HepG2 (cell line): ENCODE data around the gene CCT5. TPM values are rescaled to one million over a fixed set of nuclear protein-coding genes. Genes with fewer than 3 reads are reported as not detected.
A peak's percentile ranks its signal among the peaks of the same experiment; 100 is the strongest.

Experiments
- ATAC-seq: fragments of 200-7000 bp; cut with Tn5 transposase; 3 replicates; pipeline ENCODE4 v1.9.1; 2020; ENCODE audit warnings: mild to moderate bottlenecking, moderate library complexity
- BruUV-seq: library from RNA; stranded (reverse); fragments of 400-500 nt; replicated peaks from 2 replicates; lab custom pipeline; 2021; lab: Mats Ljungman, UMichigan
- CTCF ChIA-PET: fragments of 300-600 bp; formaldehyde crosslinking; extraction: SDS; loops from one replicate; lab custom pipeline; 2021; ENCODE audit warnings: low total read pairs, inconsistent platforms, low intra/inter-chr PET ratio; lab: Yijun Ruan, JAX
- POLR2A ChIA-PET: fragments of 350-600 bp; sonication (Branson Sonifier 250); formaldehyde crosslinking; loops from one replicate; lab custom pipeline; 2020; ENCODE audit warnings: antibody characterized with exemption, inconsistent platforms; lab: Yijun Ruan, JAX
- DNase-seq: peaks from one replicate; pipeline ENCODE4 v3.0.0-alpha.2; 2015; ENCODE audit warnings: low spot score
- FAIRE-seq: peaks from 3 replicates; lab custom pipeline; 2011; peaks lifted over from hg19 to GRCh38; lab: Jason Lieb, UNC
- H2AFZ ChIP-seq: one replicate; pipeline ENCODE4 v1.6.1; 2011; ENCODE audit warnings: low read length, inconsistent platforms
- H3K27ac ChIP-seq: fragments of 300-600 bp; 3 replicates; pipeline ENCODE4 v1.8.0; 2011; ENCODE audit warnings: mixed run types, mild to moderate bottlenecking, mixed read lengths, low read length, inconsistent platforms; ENCODE audit not compliant: insufficient read depth; ENCODE audit errors: extremely low read length
- H3K27me3 ChIP-seq, 2 experiments: fragments of 200-600 bp in 1 of 2; 2 replicates in 1 of 2; 3 replicates in 1 of 2; pipeline versions ENCODE4 v1.6.0 to v1.8.0; 2011; ENCODE audit warnings: low read length in 2 of 2, mild to moderate bottlenecking in 2 of 2, moderate library complexity in 2 of 2, inconsistent platforms in 1 of 2; ENCODE audit not compliant: insufficient read depth in 2 of 2, control insufficient read depth in 1 of 2
- H3K36me3 ChIP-seq, 2 experiments: fragments of 200-600 bp in 1 of 2; replicated peaks in 1 of 2; 2 replicates in 1 of 2; 3 replicates in 1 of 2; pipeline versions ENCODE4 v1.5.1 to v1.8.0; 2011; ENCODE audit warnings: low read length in 2 of 2, inconsistent platforms in 1 of 2; ENCODE audit not compliant: insufficient read depth in 2 of 2, control insufficient read depth in 1 of 2
- H3K4me1 ChIP-seq: 2 replicates; pipeline ENCODE4 v1.5.1; 2012; ENCODE audit warnings: low read length, inconsistent platforms; ENCODE audit not compliant: insufficient read depth
- H3K4me2 ChIP-seq: 2 replicates; pipeline ENCODE4 v1.6.0; 2011; ENCODE audit warnings: low read depth, low read length, inconsistent platforms
- H3K4me3 ChIP-seq, 3 experiments: fragments of 200-600 bp in 1 of 3; sonication (generic), shearing (Covaris generic) in 1 of 3; replicated peaks in 1 of 3; 2 replicates each; pipeline ENCODE4 v1.5.1; 2011 to 2016; ENCODE audit warnings: low read length in 3 of 3, inconsistent platforms in 2 of 3, low read depth in 2 of 3, mild to moderate bottlenecking in 2 of 3, control low read depth in 1 of 3, mixed read lengths in 1 of 3; ENCODE audit not compliant: insufficient read depth in 1 of 3
- H3K79me2 ChIP-seq: one replicate; pipeline ENCODE4 v1.6.1; 2011; ENCODE audit warnings: low read length, inconsistent platforms; ENCODE audit not compliant: insufficient read depth
- H3K9ac ChIP-seq: 2 replicates; pipeline ENCODE4 v1.6.0; 2011; ENCODE audit warnings: mild to moderate bottlenecking, low read depth, low read length, inconsistent platforms; ENCODE audit not compliant: insufficient read depth
- H3K9me3 ChIP-seq: 2 replicates; pipeline ENCODE4 v1.5.1; 2012; ENCODE audit warnings: mild to moderate bottlenecking, low read length
- H4K20me1 ChIP-seq: 2 replicates; pipeline ENCODE4 v1.6.0; 2011; ENCODE audit warnings: inconsistent platforms, mild to moderate bottlenecking, low read length, moderate library complexity; ENCODE audit not compliant: insufficient read depth
- ATF1 ChIP-seq: IDR thresholded peaks from 2 replicates; pipeline ENCODE4 v1.6.1; 2016; ENCODE audit warnings: mild to moderate bottlenecking, control low read depth
- CHCHD3 ChIP-seq: sonication (generic); formaldehyde crosslinking; IDR thresholded peaks from 2 replicates; pipeline ENCODE4 v1.8.0; 2022; ENCODE audit warnings: mild to moderate bottlenecking, missing genetic modification reagents, moderate library complexity
- DPF2 ChIP-seq: sonication (generic); formaldehyde crosslinking; IDR thresholded peaks from 2 replicates; pipeline ENCODE4 v1.4.0; 2020; ENCODE audit warnings: mild to moderate bottlenecking, low read depth, missing genetic modification reagents, borderline replicate concordance
- HOXA3 ChIP-seq: sonication (generic); formaldehyde crosslinking; IDR thresholded peaks from 2 replicates; pipeline ENCODE4 v1.5.0; 2020; ENCODE audit warnings: missing genetic modification reagents
- IKZF4 ChIP-seq: sonication (generic); formaldehyde crosslinking; IDR thresholded peaks from 2 replicates; pipeline ENCODE4 v1.5.1; 2020; ENCODE audit warnings: borderline replicate concordance, mild to moderate bottlenecking, low read depth, missing genetic modification reagents; ENCODE audit errors: not compliant biosample characterization
- KDM5A ChIP-seq: fragments of 200-600 bp; sonication (generic); IDR thresholded peaks from 2 replicates; pipeline ENCODE4 v1.7.0; 2018; ENCODE audit warnings: antibody characterized with exemption, mild to moderate bottlenecking, low read length, borderline replicate concordance
- NR2F2 ChIP-seq: IDR thresholded peaks from 2 replicates; pipeline ENCODE4 v1.6.1; 2012; ENCODE audit warnings: low read depth, inconsistent platforms, borderline replicate concordance
- RBFOX2 ChIP-seq: fragments of 200-400 bp; formaldehyde crosslinking; IDR thresholded peaks from 2 replicates; pipeline ENCODE4 v1.6.1; 2017; ENCODE audit warnings: low read depth, mild to moderate bottlenecking, low read length
- RBM22 ChIP-seq: fragments of 200-400 bp; formaldehyde crosslinking; optimal IDR thresholded peaks from 2 replicates; pipeline ENCODE3; 2017; ENCODE audit warnings: mild to moderate bottlenecking, low read length, moderate library complexity
- RBM39 ChIP-seq: fragments of 200-400 bp; formaldehyde crosslinking; IDR thresholded peaks from one replicate; pipeline ENCODE4 v1.6.1; 2018; ENCODE audit warnings: antibody characterized with exemption, mild to moderate bottlenecking, low read depth, low read length; ENCODE audit not compliant: poor library complexity, severe bottlenecking
- SIN3A ChIP-seq: IDR thresholded peaks from 2 replicates; pipeline ENCODE4 v1.6.1; 2011; ENCODE audit warnings: low read depth, mild to moderate bottlenecking, control low read depth, low read length, borderline replicate concordance
- SMYD3 ChIP-seq: sonication (generic); formaldehyde crosslinking; IDR thresholded peaks from 2 replicates; pipeline ENCODE4 v1.8.1; 2023; ENCODE audit warnings: mild to moderate bottlenecking, missing genetic modification reagents
- TSC22D2 ChIP-seq: sonication (generic); formaldehyde crosslinking; IDR thresholded peaks from 2 replicates; pipeline ENCODE4 v1.5.1; 2020; ENCODE audit warnings: missing genetic modification reagents, mild to moderate bottlenecking, borderline replicate concordance
- ZBTB42 ChIP-seq: sonication (generic); formaldehyde crosslinking; IDR thresholded peaks from 2 replicates; pipeline ENCODE4 v1.5.0; 2020; ENCODE audit warnings: mild to moderate bottlenecking, missing genetic modification reagents
- ZFP82 ChIP-seq: sonication (generic); formaldehyde crosslinking; IDR thresholded peaks from 2 replicates; pipeline ENCODE4 v1.5.1; 2020; ENCODE audit warnings: mild to moderate bottlenecking, missing genetic modification reagents, borderline replicate concordance
- ZNF547 ChIP-seq: sonication (generic); formaldehyde crosslinking; IDR thresholded peaks from 2 replicates; pipeline ENCODE4 v1.5.1; 2020; ENCODE audit warnings: mild to moderate bottlenecking, missing genetic modification reagents
- ZNF572 ChIP-seq: sonication (generic); formaldehyde crosslinking; IDR thresholded peaks from 2 replicates; pipeline ENCODE4 v1.5.1; 2020; ENCODE audit warnings: mild to moderate bottlenecking, missing genetic modification reagents
- ZSCAN21 ChIP-seq: sonication (generic); formaldehyde crosslinking; IDR thresholded peaks from 2 replicates; pipeline ENCODE4 v1.8.0; 2022; ENCODE audit warnings: mild to moderate bottlenecking, missing genetic modification reagents, moderate library complexity, borderline replicate concordance
- WGBS: methylation state at CpG from one replicate; pipeline ENCODE4 v1.1.6; 2017; ENCODE audit warnings: low lambda C conversion rate; 5-methylcytosine and 5-hydroxymethylcytosine counted together
- in situ Hi-C: cut with HindIII; loops from 2 replicates; pipeline ENCODE4 v1.10.0; 2017; ENCODE audit warnings: low pct_unique_long_range_greater_than_20kb; ENCODE audit not compliant: extremely low pct_ligation_motif_present
- intact Hi-C: fragments of 100-400 bp; cut with micrococcal nuclease; formaldehyde crosslinking; loops from one replicate; pipeline ENCODE4 v1.10.0; 2022; ENCODE audit not compliant: unreplicated experiment
- polyA plus RNA-seq, 8 experiments: library from polyadenylated mRNA; depleted of rRNA in 3 of 8; stranded (reverse) in 7 of 8; unstranded in 1 of 8; fragments of >200 nt; fragmentation: Illumina TruSeq in 4 of 8; extraction: Trizol in 4 of 8; gene quantifications; 2 replicates each; pipeline versions ENCODE4 v1.2.1 to v1.2.3, GENCODE V29; 2011 to 2016; ENCODE audit warnings: low read depth in 4 of 8, missing spikeins in 1 of 8, mixed read lengths in 1 of 8; ENCODE audit not compliant: insufficient read depth in 1 of 8
- total RNA-seq, 5 experiments: library from RNA; depleted of rRNA; stranded (reverse); fragments of >200 nt; fragmentation: Illumina TruSeq; extraction: Trizol; gene quantifications; 2 replicates each; pipeline ENCODE4 v1.2.3, GENCODE V29; 2016; ENCODE audit warnings: low read depth in 1 of 5
- TF ChIP-seq, protein P1 (sequence below): sonication (generic); formaldehyde crosslinking; IDR thresholded peaks from 2 replicates; pipeline ENCODE4 v1.4.0; 2020; ENCODE audit warnings: missing genetic modification reagents, borderline replicate concordance
- TF ChIP-seq, protein P2 (sequence below): sonication (generic); formaldehyde crosslinking; IDR thresholded peaks from 2 replicates; pipeline ENCODE4 v1.8.1; 2023; ENCODE audit warnings: missing genetic modification reagents, inconsistent platforms, borderline replicate concordance
- TF ChIP-seq, protein P3 (sequence below): sonication (generic); formaldehyde crosslinking; IDR thresholded peaks from 2 replicates; pipeline ENCODE4 v1.8.1; 2023; ENCODE audit warnings: missing genetic modification reagents, mild to moderate bottlenecking, borderline replicate concordance

CCT5 gene
- total and polyA plus RNA-seq, 2 of the 13 experiments (the other 11 are each of a cell fraction or from before 2014, with no cell fraction given), result 319 to 708 TPM

DNA sequence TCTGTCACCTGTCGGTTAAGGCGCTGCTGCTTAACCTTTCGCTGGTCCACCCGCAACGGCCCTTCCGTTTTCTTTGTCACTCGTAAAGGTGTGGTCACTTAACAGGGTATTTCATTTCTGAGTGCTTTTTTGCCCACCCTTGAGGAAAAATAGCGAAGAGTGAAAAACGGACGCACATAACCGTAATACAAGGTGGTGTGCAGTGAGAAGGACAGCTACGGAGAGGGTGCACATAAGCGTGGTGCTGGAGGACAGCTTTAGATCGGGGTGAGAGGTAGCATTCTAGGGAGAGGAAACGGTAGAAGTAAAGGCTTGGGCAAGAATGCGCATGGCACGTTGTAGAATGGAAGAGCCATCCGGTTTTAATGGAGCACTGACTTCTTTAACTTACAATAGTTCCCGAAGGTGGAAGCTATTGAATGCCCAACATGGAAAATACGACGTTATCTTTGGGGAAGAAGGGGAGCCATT is 761 bp downstream of the CCT5 start:
- BruUV-seq, result no TSS peak
- H3K4me2 ChIP-seq, result peak overlapping the region; percentile 89
- DNase-seq (no peak), FAIRE-seq (no peak), ATAC-seq (peak; percentile 17)
- H3K9ac ChIP-seq, result peak overlapping the region; percentile 98
- H4K20me1 ChIP-seq, result peaks cover 27% of the 10 kb centered on the region
- H3K79me2 ChIP-seq, result peaks cover 66% of the 10 kb centered on the region
- no peak overlapping the region for H2AFZ ChIP-seq
- H3K9me3 ChIP-seq, result no peaks in the 10 kb centered on the region
- ChIA-PET CTCF (no interaction called here), POLR2A (interaction anchor here (1.4 to 1.9 kb wide), 2 partner anchors 15 to 102 kb away, joined by 5 to 12 read pairs; partner anchors contain the start of gene MARCHF6)
- peak overlapping the region; percentile 98 for H3K27ac ChIP-seq
- H3K27me3 ChIP-seq, result peaks cover 0 to 3% of the 10 kb centered on the region in 2 experiments; a peak in 1 of 5 replicates
- peaks cover 72% of the 10 kb centered on the region for H3K4me1 ChIP-seq
- H3K36me3 ChIP-seq, result peaks cover 2 to 24% of the 10 kb centered on the region in 2 experiments
- intact Hi-C loops (no loop called here), in situ Hi-C loops (no loop called here)
- H3K4me3 ChIP-seq, result peak overlapping the region; percentile 80 to 90 (median 85)
- under 1% methylated on average over 21 of the region's 21 CpGs for WGBS
- TF ChIP-seq IKZF4 (CRISPR knock-in tag) (peak; percentile 8), ZSCAN21 (CRISPR knock-in tag) (no peak), DPF2 (CRISPR knock-in tag) (no peak), SIN3A (0 out of 2 replicates have a peak, but pooled peaks have one; percentile 9), RBM39 (peak; percentile 9), KDM5A (peak; percentile 10; the same call in 1 of the 2 replicates), ZNF572 (CRISPR knock-in tag) (0 out of 2 replicates have a peak, but pooled peaks have one; percentile 4), ATF1 (CRISPR knock-in tag) (no peak), CHCHD3 (no peak), SMYD3 (CRISPR knock-in tag) (0 out of 2 replicates have a peak, but pooled peaks have one; percentile 2), ZFP82 (CRISPR knock-in tag) (0 out of 2 replicates have a peak, but pooled peaks have one; percentile 8), ZNF547 (CRISPR knock-in tag) (peak; percentile 14; the same call in 1 of the 2 replicates), HOXA3 (CRISPR knock-in tag) (no peak), RBFOX2 (peak; percentile 51), TSC22D2 (CRISPR knock-in tag) (no peak), NR2F2 (no peak), ZBTB42 (CRISPR knock-in tag) (peak; percentile 69; the same call in 1 of the 2 replicates), RBM22 (peak; percentile 13)
- TF ChIP-seq, protein P1, sequence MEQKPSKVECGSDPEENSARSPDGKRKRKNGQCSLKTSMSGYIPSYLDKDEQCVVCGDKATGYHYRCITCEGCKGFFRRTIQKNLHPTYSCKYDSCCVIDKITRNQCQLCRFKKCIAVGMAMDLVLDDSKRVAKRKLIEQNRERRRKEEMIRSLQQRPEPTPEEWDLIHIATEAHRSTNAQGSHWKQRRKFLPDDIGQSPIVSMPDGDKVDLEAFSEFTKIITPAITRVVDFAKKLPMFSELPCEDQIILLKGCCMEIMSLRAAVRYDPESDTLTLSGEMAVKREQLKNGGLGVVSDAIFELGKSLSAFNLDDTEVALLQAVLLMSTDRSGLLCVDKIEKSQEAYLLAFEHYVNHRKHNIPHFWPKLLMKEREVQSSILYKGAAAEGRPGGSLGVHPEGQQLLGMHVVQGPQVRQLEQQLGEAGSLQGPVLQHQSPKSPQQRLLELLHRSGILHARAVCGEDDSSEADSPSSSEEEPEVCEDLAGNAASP (CRISPR knock-in tag), result no peak
- TF ChIP-seq, protein P2, sequence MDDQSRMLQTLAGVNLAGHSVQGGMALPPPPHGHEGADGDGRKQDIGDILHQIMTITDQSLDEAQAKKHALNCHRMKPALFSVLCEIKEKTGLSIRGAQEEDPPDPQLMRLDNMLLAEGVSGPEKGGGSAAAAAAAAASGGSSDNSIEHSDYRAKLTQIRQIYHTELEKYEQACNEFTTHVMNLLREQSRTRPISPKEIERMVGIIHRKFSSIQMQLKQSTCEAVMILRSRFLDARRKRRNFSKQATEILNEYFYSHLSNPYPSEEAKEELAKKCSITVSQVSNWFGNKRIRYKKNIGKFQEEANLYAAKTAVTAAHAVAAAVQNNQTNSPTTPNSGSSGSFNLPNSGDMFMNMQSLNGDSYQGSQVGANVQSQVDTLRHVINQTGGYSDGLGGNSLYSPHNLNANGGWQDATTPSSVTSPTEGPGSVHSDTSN, result 0 out of 2 replicates have a peak, but pooled peaks have one; percentile 19
- TF ChIP-seq, protein P3, sequence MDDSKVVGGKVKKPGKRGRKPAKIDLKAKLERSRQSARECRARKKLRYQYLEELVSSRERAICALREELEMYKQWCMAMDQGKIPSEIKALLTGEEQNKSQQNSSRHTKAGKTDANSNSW (CRISPR knock-in tag), result 0 out of 2 replicates have a peak, but pooled peaks have one; percentile 3
